SIG-M5 (cell line): ENCODE data around the gene CABYR.

Experiments
- DNase-seq: peaks from one replicate; lab custom pipeline; 2025; lab: John Stamatoyannopoulos, UW

CABYR gene, protein sequence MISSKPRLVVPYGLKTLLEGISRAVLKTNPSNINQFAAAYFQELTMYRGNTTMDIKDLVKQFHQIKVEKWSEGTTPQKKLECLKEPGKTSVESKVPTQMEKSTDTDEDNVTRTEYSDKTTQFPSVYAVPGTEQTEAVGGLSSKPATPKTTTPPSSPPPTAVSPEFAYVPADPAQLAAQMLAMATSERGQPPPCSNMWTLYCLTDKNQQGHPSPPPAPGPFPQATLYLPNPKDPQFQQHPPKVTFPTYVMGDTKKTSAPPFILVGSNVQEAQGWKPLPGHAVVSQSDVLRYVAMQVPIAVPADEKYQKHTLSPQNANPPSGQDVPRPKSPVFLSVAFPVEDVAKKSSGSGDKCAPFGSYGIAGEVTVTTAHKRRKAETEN

GRCh38 chr18:24138789-24139616, at the start of gene CABYR:
Gene CABYR, plus strand, starts transcription at chr18:24139062. Its CDS starts 4,053 bp downstream, at chr18:24143115.
- DNase-seq = no peak

- DNase-seq = no peak
Observed at GRCh38 chr18:24089076-24089475, 49.8 kb upstream of the CABYR start.

DNA sequence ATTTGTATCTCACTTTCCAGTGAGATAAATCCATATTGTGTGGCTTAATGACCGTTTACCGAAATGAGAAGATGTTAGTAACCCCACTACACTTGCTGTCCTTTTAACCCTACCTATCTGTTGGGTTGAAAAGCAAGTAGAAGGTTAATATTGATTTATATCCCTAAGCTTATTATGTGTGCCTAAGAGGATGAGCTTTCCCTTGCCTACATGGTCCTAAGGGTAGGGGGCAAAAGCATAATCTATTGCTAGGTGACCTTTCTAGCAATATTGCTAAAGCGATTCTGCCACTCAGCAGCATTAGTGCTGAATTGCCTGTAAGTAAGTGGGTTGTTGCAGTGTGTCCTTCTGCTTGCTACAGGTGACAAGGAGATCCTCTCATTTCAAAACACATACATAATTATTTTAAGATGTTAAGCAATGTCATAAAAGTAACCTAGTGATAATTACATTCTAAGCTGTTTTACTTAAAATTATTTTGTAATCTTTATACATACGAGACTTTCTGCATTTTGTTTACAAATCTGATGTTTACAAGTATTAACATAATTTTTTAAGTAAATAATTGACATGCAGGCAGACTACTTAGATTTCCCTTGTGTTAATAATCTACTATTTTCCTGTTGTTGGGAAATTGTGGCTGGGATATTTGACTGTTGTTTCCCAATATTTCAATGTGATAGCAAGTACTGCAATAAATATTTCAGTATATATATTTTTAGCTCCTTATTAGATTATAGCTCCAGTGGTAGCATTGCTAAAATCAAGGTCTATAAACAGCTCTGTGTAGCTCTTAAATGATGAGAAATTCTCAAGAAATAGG, 49.1 kb upstream of the CABYR start:
- no peak for DNase-seq

- DNase-seq = no peak
Observed at GRCh38 chr18:24090876-24091275, 48.0 kb upstream of the CABYR start.

- no peak for DNase-seq
Observed at GRCh38 chr18:24094561-24094960, 44.3 kb upstream of the CABYR start.

DNA sequence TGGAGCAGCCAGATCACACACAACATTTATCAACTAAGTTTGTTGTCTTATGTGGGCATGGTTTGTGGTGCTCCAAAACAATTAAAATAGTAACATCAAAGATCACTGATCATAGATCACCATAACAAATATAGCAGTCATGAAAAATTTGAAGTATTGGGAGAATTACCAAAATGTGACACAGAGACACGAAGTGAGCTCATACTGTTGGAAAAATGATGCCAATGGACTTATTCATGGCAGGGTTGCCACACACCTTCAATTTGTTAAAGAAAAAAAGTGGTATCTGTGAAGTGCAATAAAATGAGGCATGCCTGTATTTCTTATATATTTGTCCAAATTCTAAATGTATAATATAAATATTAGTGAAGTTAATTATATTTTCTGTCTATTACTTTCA, 42.9 kb upstream of the CABYR start:
- no peak for DNase-seq

GRCh38 chr18:24103320-24104021, 35.4 kb upstream of the CABYR start:
- no peak for DNase-seq

GRCh38 chr18:24104486-24104885, 34.4 kb upstream of the CABYR start:
- no peak for DNase-seq

DNA sequence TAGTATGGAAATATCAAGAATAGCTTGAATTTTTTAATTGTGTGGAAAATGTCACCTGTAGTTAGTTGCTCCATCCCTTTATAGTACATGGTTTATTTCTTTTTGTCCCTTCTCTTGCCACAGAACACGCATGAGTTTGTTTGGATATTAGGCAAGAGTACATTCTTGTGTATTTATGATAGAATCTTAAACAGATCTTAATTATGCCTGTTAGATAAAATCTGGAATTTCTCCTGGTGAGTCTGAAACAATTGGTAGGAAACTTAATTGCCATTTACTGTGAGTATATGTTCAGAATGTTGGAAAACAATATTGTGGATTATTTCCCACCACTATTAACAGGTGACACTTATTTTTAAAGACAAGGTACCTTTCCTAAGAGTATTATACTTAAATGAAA, 30.2 kb upstream of the CABYR start:
- DNase-seq = no peak

GRCh38 chr18:24111936-24112335, 26.9 kb upstream of the CABYR start:
- no peak for DNase-seq

- no peak for DNase-seq
Observed at GRCh38 chr18:24112464-24112863, 26.4 kb upstream of the CABYR start.

- DNase-seq = no peak
Observed at GRCh38 chr18:24112874-24113615, 25.8 kb upstream of the CABYR start.

- DNase-seq = no peak
Observed at GRCh38 chr18:24114924-24115549, 23.8 kb upstream of the CABYR start.

DNA sequence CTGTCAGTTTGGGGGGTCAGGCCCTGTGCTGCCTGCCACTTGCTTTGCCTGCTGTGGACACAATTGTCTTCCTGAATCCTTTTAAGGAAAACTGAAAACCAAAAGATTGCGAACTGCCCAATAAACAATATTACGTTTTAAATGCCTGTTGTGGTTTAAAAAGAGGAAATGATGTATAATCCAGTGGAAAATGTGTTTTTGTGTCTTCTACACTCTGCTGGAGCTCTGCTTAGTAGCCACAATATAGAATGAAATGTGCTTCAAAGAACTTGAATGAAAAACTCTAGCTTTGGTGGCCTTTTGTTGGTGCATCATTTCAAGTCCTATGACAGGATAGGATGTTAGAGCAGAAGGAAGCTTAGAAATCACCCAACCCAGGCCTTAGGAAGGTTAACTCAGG, 23.2 kb upstream of the CABYR start:
- DNase-seq = no peak

DNA sequence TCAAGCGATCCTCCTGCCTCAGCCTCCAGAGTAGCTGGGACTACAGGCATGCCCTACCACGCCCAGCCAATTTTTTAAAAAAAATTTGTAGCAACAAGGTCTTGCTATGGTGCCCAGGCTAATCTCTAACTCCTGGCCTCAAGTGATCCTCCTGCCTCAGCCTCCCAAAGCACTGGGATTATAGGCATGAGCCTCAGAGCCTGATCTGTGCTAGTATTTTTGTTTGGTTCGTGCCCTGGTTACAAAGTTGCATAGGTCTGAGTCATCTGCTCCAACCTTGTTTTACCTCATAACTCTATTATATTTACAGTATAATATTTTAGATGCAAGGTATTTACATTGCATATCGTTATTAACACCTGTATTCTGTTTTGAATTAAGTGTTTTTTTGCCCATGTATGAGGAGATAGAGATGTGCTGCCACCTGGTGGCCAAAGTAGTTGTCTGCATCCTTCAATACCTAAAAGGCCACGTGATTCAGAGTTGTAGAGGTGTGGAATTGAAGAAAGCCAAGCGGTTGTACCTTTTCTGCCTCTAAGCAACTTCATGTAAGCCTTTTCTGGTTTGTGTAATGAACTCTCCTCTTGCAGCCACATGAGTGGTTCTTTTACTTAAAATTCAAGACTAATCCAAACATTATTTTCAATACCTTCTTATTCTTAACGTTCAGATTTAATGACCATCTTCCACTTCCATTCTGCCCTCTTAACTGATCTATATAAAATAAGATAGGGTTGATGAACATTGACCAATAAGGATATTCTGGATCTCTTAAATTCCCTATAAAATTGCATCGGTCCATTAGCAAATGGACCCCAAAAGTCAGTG, 19.9 kb upstream of the CABYR start:
- no peak for DNase-seq

GRCh38 chr18:24120676-24121075, 18.2 kb upstream of the CABYR start:
- no peak for DNase-seq

GRCh38 chr18:24121625-24122024, 17.2 kb upstream of the CABYR start:
- DNase-seq = no peak

DNA sequence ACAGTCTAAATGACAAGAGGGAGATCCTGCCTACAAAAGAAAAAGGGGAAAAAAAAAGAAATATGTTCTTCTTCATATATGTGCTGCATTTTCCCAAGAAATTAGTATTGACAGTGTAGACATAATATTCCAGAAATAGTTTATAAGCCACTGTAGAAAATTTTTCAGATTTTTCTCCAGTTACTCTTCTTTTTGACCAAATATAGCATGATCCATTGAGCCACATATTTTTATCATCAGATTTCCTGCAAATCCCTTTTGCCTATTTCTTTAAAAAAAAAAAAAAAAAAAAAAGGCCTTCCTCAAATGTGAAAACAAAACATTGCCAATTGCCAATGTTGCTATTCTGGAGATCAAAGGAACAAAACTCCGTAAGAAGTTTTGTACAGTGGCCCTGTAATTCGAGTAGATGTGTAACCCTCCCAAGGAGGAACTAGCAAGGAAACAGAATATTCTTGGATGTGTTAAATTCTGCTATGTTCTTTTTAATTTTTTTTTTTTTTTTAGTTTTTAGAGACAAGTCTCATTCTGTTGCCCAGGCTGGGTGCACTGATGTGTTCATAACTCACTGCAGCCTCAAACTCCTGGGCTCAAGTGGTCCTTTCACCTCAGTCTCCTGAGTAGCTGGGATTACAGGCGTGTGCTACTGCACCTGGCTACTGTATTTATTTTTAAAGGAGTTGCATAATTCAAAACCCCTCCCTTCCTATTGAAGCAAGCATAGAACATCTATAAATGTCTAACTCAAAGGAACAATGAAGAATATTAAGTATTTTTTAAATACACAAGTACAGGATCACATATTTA, 12.5 kb upstream of the CABYR start:
- no peak for DNase-seq

DNA sequence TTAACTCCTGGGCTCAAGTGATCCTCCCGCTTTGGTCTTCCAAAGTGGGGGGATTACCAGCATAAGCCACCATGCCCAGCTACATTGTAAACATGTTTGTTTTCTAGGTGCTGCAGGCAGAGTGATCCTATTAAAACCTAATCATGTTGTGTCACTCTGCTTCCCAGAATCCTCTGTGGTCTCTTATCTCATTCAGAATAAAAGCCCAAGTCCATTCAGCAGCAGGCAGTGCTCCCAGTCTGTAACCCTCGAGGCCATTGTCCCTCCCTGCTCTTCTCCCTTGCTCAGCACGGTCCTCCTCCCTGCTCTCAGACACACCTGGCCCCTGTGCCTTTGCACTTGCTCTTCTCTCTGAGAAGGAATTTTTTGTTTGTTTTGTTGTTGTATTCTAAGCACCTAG, 11.1 kb upstream of the CABYR start:
- no peak for DNase-seq
